Esophagus muscularis mucosa (tissue), 4 donors: Measurements from ENCODE around the gene OR51I1. TPM values are rescaled to one million over a fixed set of nuclear protein-coding genes. Genes with fewer than 3 reads are reported as not detected.

ENCODE experiments used
- DNase-seq: peaks from one replicate; pipeline ENCODE4 v3.0.0-alpha.2; 2017; ENCODE audit errors: extremely low spot score
- H3K27ac ChIP-seq, 4 donors: fragments of 200-600 bp; sonication (generic); replicated peaks in 1 of 4; 1 replicate in 3 of 4; 2 replicates in 1 of 4; pipeline ENCODE4 v1.5.1; 2016 to 2019; ENCODE audit warnings: mild to moderate bottlenecking in 1 of 4
- H3K27me3 ChIP-seq, 4 donors: fragments of 200-600 bp; sonication (generic); one replicate each; pipeline versions ENCODE4 v1.5.1 to v1.6.0; 2016 to 2019
- H3K36me3 ChIP-seq, 4 donors: fragments of 200-600 bp; sonication (generic); one replicate each; pipeline ENCODE4 v1.5.1; 2016 to 2019
- H3K4me1 ChIP-seq, 4 donors: fragments of 200-600 bp; sonication (generic); one replicate each; pipeline ENCODE4 v1.5.1; 2016 to 2019
- H3K4me3 ChIP-seq, 4 donors: fragments of 200-600 bp; sonication (generic); 1 replicate in 2 of 4; 2 replicates in 2 of 4; pipeline ENCODE4 v1.5.1; 2016 to 2019; ENCODE audit warnings: mild to moderate bottlenecking in 4 of 4, moderate library complexity in 1 of 4
- H3K9me3 ChIP-seq, 4 donors: fragments of 200-600 bp; sonication (generic); 1 replicate in 3 of 4; 2 replicates in 1 of 4; pipeline ENCODE4 v1.5.1; 2016 to 2019
- EP300 ChIP-seq: sonication (generic); formaldehyde crosslinking; IDR thresholded peaks from one replicate; pipeline ENCODE4 v1.6.1; 2017; ENCODE audit warnings: antibody characterized with exemption
- POLR2A ChIP-seq: fragments of 450-650 bp; IDR thresholded peaks from one replicate; pipeline ENCODE4 v1.6.1; 2017; ENCODE audit warnings: antibody characterized with exemption, moderate library complexity, mild to moderate bottlenecking, low read depth
- POLR2AphosphoS5 ChIP-seq, 2 donors: sonication (generic); formaldehyde crosslinking; IDR thresholded peaks; one replicate each; pipeline ENCODE4 v1.6.1; 2017; ENCODE audit warnings: antibody characterized with exemption in 2 of 2
- WGBS: methylation state at CpG from one replicate; pipeline ENCODE4 v1.1.5; 2018; 5-methylcytosine and 5-hydroxymethylcytosine counted together
- intact Hi-C: fragments of 100-400 bp; cut with DNase I; formaldehyde crosslinking; loops from one replicate; pipeline ENCODE4 v1.15.1; 2023
- total RNA-seq, 4 donors: library from RNA; depleted of rRNA; stranded (reverse); fragments of >200 nt; gene quantifications; one replicate each; pipeline versions ENCODE4 v1.1.0 to v1.2.1, GENCODE V29; 2016
- TF ChIP-seq, protein P1 (sequence below), 3 experiments: fragments of 200-600 bp in 2 of 3; fragments of 450-650 bp in 1 of 3; sonication (generic) in 2 of 3; IDR thresholded peaks; one replicate each; pipeline ENCODE4 v1.5.1; 2017 to 2019; ENCODE audit warnings: antibody characterized with exemption in 3 of 3, mild to moderate bottlenecking in 2 of 3, moderate library complexity in 1 of 3

OR51I1 gene
- total RNA-seq, 4 donors from 2014 or later = not detected

DNA sequence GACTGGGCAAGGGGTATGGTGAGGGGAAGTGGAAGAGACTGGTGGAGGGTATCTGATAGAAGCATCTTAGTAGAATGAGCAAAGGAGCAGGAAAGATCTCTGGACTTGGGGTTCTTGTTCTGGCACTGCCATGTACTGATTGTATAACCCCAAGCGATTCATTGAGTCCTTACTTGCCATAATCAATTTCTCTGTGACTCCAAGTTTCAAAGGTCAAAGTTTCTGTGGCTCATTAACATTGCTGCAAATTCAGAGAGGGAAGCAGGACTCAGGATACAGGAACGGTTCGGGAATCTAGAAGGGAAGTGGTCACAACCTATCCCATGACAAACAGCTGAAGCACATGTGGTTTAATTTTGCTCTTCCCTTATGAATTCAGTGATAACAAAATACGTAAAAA lies 8.1 kb upstream of the OR51I1 start:
- H3K9me3 ChIP-seq = no peaks in the 10 kb centered on the region
- intact Hi-C loops = no loop called here
- no peak for DNase-seq
- H3K4me1 ChIP-seq = no peaks in the 10 kb centered on the region
- 78% methylated on average over 4 of the region's 4 CpGs for WGBS
- TF ChIP-seq POLR2AphosphoS5 (IDR thresholded peaks at IDR 0.05) = no peak
- no peak for TF ChIP-seq EP300
- TF ChIP-seq POLR2A = no peak
- TF ChIP-seq, protein P1, sequence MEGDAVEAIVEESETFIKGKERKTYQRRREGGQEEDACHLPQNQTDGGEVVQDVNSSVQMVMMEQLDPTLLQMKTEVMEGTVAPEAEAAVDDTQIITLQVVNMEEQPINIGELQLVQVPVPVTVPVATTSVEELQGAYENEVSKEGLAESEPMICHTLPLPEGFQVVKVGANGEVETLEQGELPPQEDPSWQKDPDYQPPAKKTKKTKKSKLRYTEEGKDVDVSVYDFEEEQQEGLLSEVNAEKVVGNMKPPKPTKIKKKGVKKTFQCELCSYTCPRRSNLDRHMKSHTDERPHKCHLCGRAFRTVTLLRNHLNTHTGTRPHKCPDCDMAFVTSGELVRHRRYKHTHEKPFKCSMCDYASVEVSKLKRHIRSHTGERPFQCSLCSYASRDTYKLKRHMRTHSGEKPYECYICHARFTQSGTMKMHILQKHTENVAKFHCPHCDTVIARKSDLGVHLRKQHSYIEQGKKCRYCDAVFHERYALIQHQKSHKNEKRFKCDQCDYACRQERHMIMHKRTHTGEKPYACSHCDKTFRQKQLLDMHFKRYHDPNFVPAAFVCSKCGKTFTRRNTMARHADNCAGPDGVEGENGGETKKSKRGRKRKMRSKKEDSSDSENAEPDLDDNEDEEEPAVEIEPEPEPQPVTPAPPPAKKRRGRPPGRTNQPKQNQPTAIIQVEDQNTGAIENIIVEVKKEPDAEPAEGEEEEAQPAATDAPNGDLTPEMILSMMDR (IDR thresholded peaks at IDR 0.05) = no peak
- H3K27ac ChIP-seq = no peak overlapping the region
- no peaks in the 10 kb centered on the region for H3K27me3 ChIP-seq
- H3K36me3 ChIP-seq = no peaks in the 10 kb centered on the region
- no peak overlapping the region for H3K4me3 ChIP-seq

- Histone ChIP-seq H3K4me1 (no peaks in the 10 kb centered on the region), H3K27ac (no peak within 1 kb of the TSS), H3K27me3 (no peaks in the 10 kb centered on the region), H3K9me3 (no peaks in the 10 kb centered on the region), H3K36me3 (no peaks in the 10 kb centered on the region), H3K4me3 (no peak within 1 kb of the TSS)
- DNase-seq = no peak
- 83% methylated on average over 2 of the region's 2 CpGs for WGBS
- intact Hi-C loops = no loop called here
- TF ChIP-seq POLR2AphosphoS5 (IDR thresholded peaks at IDR 0.05) (no peak), EP300 (no peak), POLR2A (no peak)
- TF ChIP-seq, protein P1 (IDR thresholded peaks at IDR 0.05) = no peak
Measured at GRCh38 chr11:5449023-5449422, 7.7 kb upstream of the OR51I1 start, which contains the start of gene OR51I2. TSS of gene OR51I2 (plus strand) at chr11:5449323. CDS start at chr11:5453489, 4,166 bp downstream.

GRCh38 chr11:5443835-5444393 lies 2.6 kb upstream of the OR51I1 start:
- H3K4me3 ChIP-seq = no peak overlapping the region
- DNase-seq = no peak
- no peak overlapping the region for H3K27ac ChIP-seq
- WGBS = 72% methylated on average over 2 of the region's 2 CpGs
- no peaks in the 10 kb centered on the region for H3K4me1 ChIP-seq
- TF ChIP-seq POLR2AphosphoS5 (IDR thresholded peaks at IDR 0.05) (no peak), POLR2A (no peak), EP300 (no peak)
- TF ChIP-seq, protein P1 (IDR thresholded peaks at IDR 0.05) = no peak
- intact Hi-C loops = no loop called here
- H3K27me3 ChIP-seq = no peaks in the 10 kb centered on the region
- H3K9me3 ChIP-seq = no peaks in the 10 kb centered on the region
- H3K36me3 ChIP-seq = no peaks in the 10 kb centered on the region

DNA sequence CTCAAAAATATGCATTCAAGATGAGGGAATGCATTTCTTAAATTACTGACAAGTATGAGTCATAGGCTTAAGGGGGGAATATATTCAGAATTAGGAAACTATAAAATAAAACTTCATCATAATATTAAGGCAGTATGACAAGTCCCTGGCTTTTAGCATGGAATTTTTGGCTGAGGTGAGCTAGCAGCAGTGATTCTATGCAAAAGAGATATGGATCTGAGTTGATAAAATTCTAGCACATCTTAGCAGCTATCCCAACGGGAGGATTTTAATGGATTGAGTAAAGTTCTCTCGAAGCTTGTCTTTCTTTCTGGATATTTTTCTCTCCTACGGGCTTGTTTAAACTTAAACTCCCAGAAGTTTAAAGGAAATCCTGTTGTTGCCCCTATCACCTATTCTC lies 18.2 kb downstream of the OR51I1 start:
- 76% methylated on average over 3 of the region's 3 CpGs for WGBS

More for the DNA sequence above, 18.2 kb downstream of the OR51I1 start:
- TF ChIP-seq, protein P1 (IDR thresholded peaks at IDR 0.05) = no peak
- TF ChIP-seq POLR2AphosphoS5 (IDR thresholded peaks at IDR 0.05) (no peak), POLR2A (no peak), EP300 (no peak)
- Histone ChIP-seq H3K9me3 (no peaks in the 10 kb centered on the region), H3K4me3 (no peak overlapping the region), H3K27ac (no peak overlapping the region), H3K27me3 (no peaks in the 10 kb centered on the region), H3K4me1 (no peaks in the 10 kb centered on the region), H3K36me3 (no peaks in the 10 kb centered on the region)
- no peak for DNase-seq
- intact Hi-C loops = no loop called here
